ENCODE data around the gene BLVRA.

BLVRA gene

GRCh38 chr7:43749383-43749940 lies 9.0 kb upstream of the BLVRA start:
- DNase-seq (ENCODE audit: low spot score), result no peak

- DNase-seq (ENCODE audit: low spot score), result no peak
Observed at GRCh38 chr7:43750016-43750887, 8.2 kb upstream of the BLVRA start.

GRCh38 chr7:43752411-43752810 lies 6.1 kb upstream of the BLVRA start:
- no peak for DNase-seq (ENCODE audit: low spot score)

- DNase-seq (ENCODE audit: low spot score), result peak; percentile 34
Observed at GRCh38 chr7:43753271-43753810, 5.1 kb upstream of the BLVRA start.

- no peak for DNase-seq (ENCODE audit: low spot score)
Observed at GRCh38 chr7:43753843-43754242, 4.6 kb upstream of the BLVRA start.

GRCh38 chr7:43754596-43754995 lies 3.9 kb upstream of the BLVRA start:
- no peak for DNase-seq (ENCODE audit: low spot score)

GRCh38 chr7:43756368-43757072 lies 2.0 kb upstream of the BLVRA start:
- DNase-seq (ENCODE audit: low spot score), result peak; percentile 89

GRCh38 chr7:43757073-43757720 lies 1.3 kb upstream of the BLVRA start:
- no peak for DNase-seq (ENCODE audit: low spot score)

GRCh38 chr7:43758822-43759683 lies 573 bp downstream of the BLVRA start:
- DNase-seq (ENCODE audit: low spot score), result peak; percentile 48

GRCh38 chr7:43760861-43761260 lies 2.4 kb downstream of the BLVRA start:
- no peak for DNase-seq (ENCODE audit: low spot score)

GRCh38 chr7:43761382-43761781 lies 2.9 kb downstream of the BLVRA start:
- no peak for DNase-seq (ENCODE audit: low spot score)

- no peak for DNase-seq (ENCODE audit: low spot score)
Observed at GRCh38 chr7:43761938-43762692, 3.6 kb downstream of the BLVRA start.

- no peak for DNase-seq (ENCODE audit: low spot score)
Observed at GRCh38 chr7:43763183-43763582, 4.7 kb downstream of the BLVRA start.

- no peak for DNase-seq (ENCODE audit: low spot score)
Observed at GRCh38 chr7:43764039-43764761, 5.7 kb downstream of the BLVRA start.

- DNase-seq (ENCODE audit: low spot score), result peak; percentile 44
Observed at GRCh38 chr7:43764807-43765491, 6.5 kb downstream of the BLVRA start.

- DNase-seq (ENCODE audit: low spot score), result no peak
Observed at GRCh38 chr7:43766564-43766963, 8.1 kb downstream of the BLVRA start.

- no peak for DNase-seq (ENCODE audit: low spot score)
Observed at GRCh38 chr7:43767311-43767710, 8.8 kb downstream of the BLVRA start.

GRCh38 chr7:43768201-43768886 lies 9.9 kb downstream of the BLVRA start:
- DNase-seq (ENCODE audit: low spot score), result no peak

GRCh38 chr7:43768887-43769272 lies 10.4 kb downstream of the BLVRA start:
- DNase-seq (ENCODE audit: low spot score), result no peak
